Loucy (cell line): Measurements from ENCODE around the gene CELF2.
A peak's percentile ranks its signal among the peaks of the same experiment; 100 is the strongest.

Experiments used
- H2AFZ ChIP-seq: fragments of 200-600 bp; sonication (generic); 2 replicates; pipeline ENCODE4 v1.6.0; 2016; ENCODE audit warnings: antibody characterized with exemption, mild to moderate bottlenecking, low read length, moderate library complexity
- H3F3A ChIP-seq: fragments of 200-600 bp; 2 replicates; pipeline ENCODE4 v1.6.0; 2016; ENCODE audit warnings: antibody characterized with exemption, low read depth, mild to moderate bottlenecking
- H3K27me3 ChIP-seq: fragments of 200-600 bp; sonication (generic); 2 replicates; pipeline ENCODE4 v1.6.1; 2014; ENCODE audit warnings: low read length, mild to moderate bottlenecking; ENCODE audit not compliant: insufficient read depth, poor library complexity, severe bottlenecking
- H3K36me3 ChIP-seq: fragments of 200-600 bp; sonication (generic); 2 replicates; pipeline ENCODE4 v1.6.1; 2016; ENCODE audit warnings: low read length; ENCODE audit not compliant: insufficient read depth
- H3K4me1 ChIP-seq: fragments of 200-600 bp; sonication (generic); 2 replicates; pipeline ENCODE4 v1.5.1; 2014; ENCODE audit warnings: low read length, mild to moderate bottlenecking; ENCODE audit not compliant: insufficient read depth, poor library complexity, severe bottlenecking
- H3K4me2 ChIP-seq: fragments of 200-600 bp; sonication (generic); 2 replicates; pipeline ENCODE4 v1.6.0; 2014; ENCODE audit warnings: antibody characterized with exemption, low read length, low read depth, mild to moderate bottlenecking; ENCODE audit not compliant: poor library complexity, severe bottlenecking
- H3K4me3 ChIP-seq: fragments of 200-600 bp; sonication (generic); 2 replicates; pipeline ENCODE4 v1.5.1; 2014; ENCODE audit warnings: low read length, mild to moderate bottlenecking, mixed read lengths; ENCODE audit not compliant: poor library complexity, severe bottlenecking
- H3K79me2 ChIP-seq: fragments of 200-600 bp; sonication (generic); 2 replicates; pipeline ENCODE4 v1.6.1; 2014; ENCODE audit warnings: low read length; ENCODE audit not compliant: insufficient read depth
- H3K9ac ChIP-seq: fragments of 200-600 bp; sonication (generic); 2 replicates; pipeline ENCODE4 v1.6.0; 2014; ENCODE audit warnings: mild to moderate bottlenecking, low read depth, low read length, moderate library complexity; ENCODE audit not compliant: poor library complexity, severe bottlenecking
- H3K9me2 ChIP-seq: fragments of 200-600 bp; sonication (generic); replicated peaks from 2 replicates; pipeline ENCODE4 v1.6.1; 2016; ENCODE audit warnings: low read depth, low read length, mixed read lengths
- H3K9me3 ChIP-seq: fragments of 200-600 bp; sonication (generic); 2 replicates; pipeline ENCODE4 v1.6.1; 2014; ENCODE audit warnings: mild to moderate bottlenecking, antibody characterized with exemption, low read length, low read depth; ENCODE audit not compliant: insufficient read depth
- H4K20me1 ChIP-seq: fragments of 200-600 bp; sonication (generic); 2 replicates; pipeline ENCODE4 v1.6.0; 2014; ENCODE audit warnings: antibody characterized with exemption, low read length, mild to moderate bottlenecking; ENCODE audit not compliant: insufficient read depth, poor library complexity, severe bottlenecking
- CTCF ChIP-seq: fragments of 200-600 bp; sonication (generic); conservative IDR thresholded peaks from 2 replicates; pipeline ENCODE4 v1.5.1; 2014; ENCODE audit warnings: mild to moderate bottlenecking, antibody characterized with exemption, low read length
- EZH2phosphoT487 ChIP-seq: fragments of 200-600 bp; IDR thresholded peaks from 2 replicates; pipeline ENCODE4 v1.6.1; 2018; ENCODE audit warnings: antibody characterized with exemption, mild to moderate bottlenecking, moderate library complexity, borderline replicate concordance

CELF2 gene

DNA sequence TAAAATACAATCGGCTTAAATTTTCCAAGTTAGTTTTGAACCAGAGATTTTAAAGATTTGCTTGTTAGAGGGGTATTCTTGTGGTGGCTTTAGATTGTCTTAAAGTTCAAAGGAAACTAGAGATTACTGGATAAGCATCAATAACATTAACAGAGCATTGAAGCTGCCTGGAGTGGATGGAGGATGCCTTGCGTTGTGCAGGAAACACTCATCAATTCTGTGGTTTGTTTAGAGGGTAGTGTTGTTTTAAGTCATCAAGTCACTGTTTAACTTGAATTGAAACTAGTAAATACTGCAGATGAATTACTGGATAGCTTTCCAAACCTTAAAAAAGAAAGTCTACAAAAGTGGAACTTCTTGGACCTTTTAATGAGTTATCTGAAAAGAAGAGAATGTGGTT is 218.6 kb downstream of the CELF2 start:
- Histone ChIP-seq H3K36me3 (peaks cover 79% of the 10 kb centered on the region; the same call in 1 of the 2 replicates), H3K4me1 (peaks cover 23% of the 10 kb centered on the region), H3K4me2 (peak overlapping the region; percentile 41), H3K4me3 (no peak overlapping the region), H3K9ac (no peak overlapping the region), H3K27me3 (no peaks in the 10 kb centered on the region), H2AFZ (no peak overlapping the region), H3F3A (peaks cover 12% of the 10 kb centered on the region; the same call in 1 of the 2 replicates), H3K9me3 (no peaks in the 10 kb centered on the region), H4K20me1 (peaks cover 87% of the 10 kb centered on the region), H3K79me2 (peaks cover 96% of the 10 kb centered on the region), H3K9me2 (no peaks in the 10 kb centered on the region)
- TF ChIP-seq CTCF: no peak
- TF ChIP-seq EZH2phosphoT487: no peak

DNA sequence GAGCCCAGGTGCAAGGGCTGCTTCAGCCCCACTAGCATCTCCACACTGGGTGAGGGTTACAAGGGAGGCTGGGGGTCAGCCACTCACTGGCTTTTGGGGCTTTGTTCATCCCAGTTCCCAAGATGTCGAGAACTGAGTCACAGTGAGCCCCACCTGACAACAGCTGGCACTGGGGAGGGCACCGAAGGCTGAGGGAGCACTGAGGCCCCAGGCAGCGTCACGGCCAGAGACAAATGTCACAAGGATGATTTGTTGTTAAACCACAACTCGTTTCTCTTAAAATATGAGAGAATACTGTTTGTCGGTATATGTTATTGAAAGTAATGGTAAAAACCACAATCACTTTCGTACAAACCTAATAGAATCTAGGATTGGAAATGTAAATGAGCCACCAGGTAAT is 219.9 kb downstream of the CELF2 start:
- peaks cover 99% of the 10 kb centered on the region for H3K79me2 ChIP-seq

DNA sequence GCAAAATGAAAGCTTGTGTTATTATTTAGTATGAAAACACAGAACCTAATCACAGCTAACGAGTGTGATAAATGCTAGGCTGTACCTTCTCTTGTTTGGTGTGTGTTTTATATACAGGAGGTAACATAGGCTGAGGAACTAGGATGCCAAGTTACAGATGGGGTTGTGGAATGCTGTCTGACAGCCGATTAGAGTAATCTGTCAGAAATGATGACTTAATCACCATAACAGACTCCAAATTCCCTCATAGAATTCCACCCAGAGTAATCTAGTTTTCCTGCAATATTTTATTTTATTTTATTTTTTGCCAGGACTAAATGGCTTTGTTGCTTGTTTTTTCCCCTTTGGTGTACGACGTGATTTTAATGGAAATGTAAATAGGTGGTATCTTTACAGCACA is 221.2 kb downstream of the CELF2 start:
- H3F3A ChIP-seq: peaks cover 12% of the 10 kb centered on the region; the same call in 1 of the 2 replicates
- no peaks in the 10 kb centered on the region for H3K9me2 ChIP-seq
- H4K20me1 ChIP-seq: peaks cover 91% of the 10 kb centered on the region
- no peak overlapping the region for H3K9ac ChIP-seq
- H3K79me2 ChIP-seq: peaks cover 99% of the 10 kb centered on the region
- H3K4me3 ChIP-seq: no peak overlapping the region
- H3K4me1 ChIP-seq: peaks cover 23% of the 10 kb centered on the region
- H3K36me3 ChIP-seq: peaks cover 84% of the 10 kb centered on the region; the same call in 1 of the 2 replicates
- H3K9me3 ChIP-seq: no peaks in the 10 kb centered on the region
- TF ChIP-seq CTCF: no peak
- no peak for TF ChIP-seq EZH2phosphoT487
- H3K27me3 ChIP-seq: no peaks in the 10 kb centered on the region
- H3K4me2 ChIP-seq: no peak overlapping the region
- no peak overlapping the region for H2AFZ ChIP-seq

More for the DNA sequence above, 219.9 kb downstream of the CELF2 start:
- Histone ChIP-seq H3K27me3 (no peaks in the 10 kb centered on the region), H3K4me3 (no peak overlapping the region), H3F3A (peaks cover 12% of the 10 kb centered on the region; the same call in 1 of the 2 replicates), H3K9me2 (no peaks in the 10 kb centered on the region), H4K20me1 (peaks cover 91% of the 10 kb centered on the region), H3K4me1 (peaks cover 23% of the 10 kb centered on the region), H2AFZ (no peak overlapping the region), H3K9me3 (no peaks in the 10 kb centered on the region), H3K9ac (no peak overlapping the region), H3K36me3 (peaks cover 84% of the 10 kb centered on the region; the same call in 1 of the 2 replicates), H3K4me2 (no peak overlapping the region)
- TF ChIP-seq CTCF (no peak), EZH2phosphoT487 (no peak)
